MCF 10A (cell line): ENCODE data around the gene CAPN10. TPM values are rescaled to one million over a fixed set of nuclear protein-coding genes. Genes with fewer than 3 reads are reported as not detected.

ENCODE experiments used
- BruUV-seq: library from RNA; stranded (reverse); fragments of 400-500 nt; replicated peaks from 2 replicates; lab custom pipeline; 2021; lab: Mats Ljungman, UMichigan
- CTCF ChIA-PET: fragments of 300-600 bp; sonication (Branson Sonifier 250); formaldehyde crosslinking; extraction: SDS; loops from one replicate; lab custom pipeline; 2021; ENCODE audit warnings: antibody characterized with exemption, inconsistent platforms; lab: Yijun Ruan, JAX
- POLR2A ChIA-PET: fragments of 300-600, 350-650 bp; sonication (Branson Sonifier 250); formaldehyde crosslinking; extraction: SDS; loops from one replicate; lab custom pipeline; 2020; ENCODE audit warnings: antibody characterized with exemption, inconsistent platforms; lab: Yijun Ruan, JAX
- DNase-seq: peaks from one replicate; pipeline ENCODE4 v3.0.0-alpha.2; 2018; ENCODE audit not compliant: unreplicated experiment
- H3K27ac Mint-ChIP-seq: one replicate; pipeline ENCODE4 v1.8.0; 2022; ENCODE audit warnings: mild to moderate bottlenecking, low read depth, mixed read lengths; ENCODE audit not compliant: unreplicated experiment
- H3K27me3 Mint-ChIP-seq: one replicate; pipeline ENCODE4 v1.8.0; 2022; ENCODE audit warnings: mixed read lengths; ENCODE audit not compliant: insufficient read depth, unreplicated experiment
- H3K36me3 Mint-ChIP-seq: one replicate; pipeline ENCODE4 v1.8.0; 2022; ENCODE audit warnings: mild to moderate bottlenecking, moderate library complexity, mixed read lengths; ENCODE audit not compliant: insufficient read depth, unreplicated experiment
- H3K4me1 Mint-ChIP-seq: one replicate; pipeline ENCODE4 v1.8.0; 2022; ENCODE audit warnings: mixed read lengths; ENCODE audit not compliant: insufficient read depth, unreplicated experiment
- H3K4me3 Mint-ChIP-seq: one replicate; pipeline ENCODE4 v1.8.0; 2022; ENCODE audit warnings: mild to moderate bottlenecking, moderate library complexity, mixed read lengths; ENCODE audit not compliant: unreplicated experiment
- H3K9me3 Mint-ChIP-seq: one replicate; pipeline ENCODE4 v1.8.0; 2022; ENCODE audit warnings: mixed read lengths; ENCODE audit not compliant: unreplicated experiment
- intact Hi-C: fragments of 100-400 bp; cut with micrococcal nuclease; formaldehyde crosslinking; loops from 2 replicates; pipeline ENCODE4 v1.14.1; 2022
- total RNA-seq: library from RNA; stranded (reverse); gene quantifications from 2 replicates; pipeline ENCODE4 v1.2.3, GENCODE V29; 2022
- TF ChIP-seq, protein P1 (sequence below): fragments of 200-600 bp; IDR thresholded peaks from one replicate; pipeline ENCODE4 v1.8.0; 2022; ENCODE audit warnings: antibody characterized with exemption, mild to moderate bottlenecking; ENCODE audit not compliant: unreplicated experiment

Gene CAPN10
- total RNA-seq, 1 experiment from 2014 or later, result 27.6 TPM

DNA sequence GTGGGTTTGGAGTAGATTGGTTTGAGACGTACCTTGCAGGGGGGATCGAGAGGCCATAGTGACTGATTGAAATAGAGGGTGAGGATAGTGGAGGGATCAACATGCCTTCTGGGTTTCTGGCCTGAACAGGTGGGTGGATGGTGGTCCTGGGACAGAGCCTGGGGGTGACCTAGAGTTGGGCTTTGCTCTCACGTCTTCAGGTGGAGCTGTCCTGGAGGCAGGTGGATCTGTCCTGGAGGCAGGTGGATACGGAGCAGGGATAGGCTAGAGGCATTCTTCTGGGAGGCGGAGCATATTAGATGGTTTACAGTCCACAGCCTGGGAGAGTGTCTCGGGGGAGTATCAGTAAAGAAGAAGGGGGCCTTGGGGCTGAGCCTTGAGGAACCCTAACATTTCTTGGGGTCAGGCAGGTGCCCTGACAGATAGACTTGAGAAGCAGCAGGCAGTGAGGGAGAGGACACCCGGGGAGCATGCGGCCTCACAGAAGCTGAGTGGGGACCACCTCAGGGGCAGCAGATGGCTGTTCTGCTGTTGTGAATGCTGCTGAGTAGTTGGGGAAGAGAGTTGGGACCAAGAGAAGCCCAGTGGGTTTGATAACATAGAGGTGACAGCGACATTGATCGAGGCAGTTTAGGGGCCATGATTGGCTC lies 1.6 kb downstream of the CAPN10 start:
- H3K27me3 Mint-ChIP-seq, result no peaks in the 10 kb centered on the region
- ChIA-PET POLR2A (interaction anchor here (1.1 to 8.0 kb wide), 4 partner anchors 8 to 513 kb away, joined by 3 to 275 read pairs (median 8); partner anchors contain the start of genes ANKMY1, DUSP28 and MTERF4), CTCF (interaction anchor here (0.7 to 4.3 kb wide), 7 partner anchors 12 to 129 kb away, joined by 3 to 28 read pairs (median 3); no protein-coding TSS in a partner anchor)
- TF ChIP-seq, protein P1, sequence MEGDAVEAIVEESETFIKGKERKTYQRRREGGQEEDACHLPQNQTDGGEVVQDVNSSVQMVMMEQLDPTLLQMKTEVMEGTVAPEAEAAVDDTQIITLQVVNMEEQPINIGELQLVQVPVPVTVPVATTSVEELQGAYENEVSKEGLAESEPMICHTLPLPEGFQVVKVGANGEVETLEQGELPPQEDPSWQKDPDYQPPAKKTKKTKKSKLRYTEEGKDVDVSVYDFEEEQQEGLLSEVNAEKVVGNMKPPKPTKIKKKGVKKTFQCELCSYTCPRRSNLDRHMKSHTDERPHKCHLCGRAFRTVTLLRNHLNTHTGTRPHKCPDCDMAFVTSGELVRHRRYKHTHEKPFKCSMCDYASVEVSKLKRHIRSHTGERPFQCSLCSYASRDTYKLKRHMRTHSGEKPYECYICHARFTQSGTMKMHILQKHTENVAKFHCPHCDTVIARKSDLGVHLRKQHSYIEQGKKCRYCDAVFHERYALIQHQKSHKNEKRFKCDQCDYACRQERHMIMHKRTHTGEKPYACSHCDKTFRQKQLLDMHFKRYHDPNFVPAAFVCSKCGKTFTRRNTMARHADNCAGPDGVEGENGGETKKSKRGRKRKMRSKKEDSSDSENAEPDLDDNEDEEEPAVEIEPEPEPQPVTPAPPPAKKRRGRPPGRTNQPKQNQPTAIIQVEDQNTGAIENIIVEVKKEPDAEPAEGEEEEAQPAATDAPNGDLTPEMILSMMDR, result no peak
- BruUV-seq, result no TSS peak
- peak overlapping the region; percentile 49 for H3K27ac Mint-ChIP-seq
- H3K9me3 Mint-ChIP-seq, result no peaks in the 10 kb centered on the region
- no peak for DNase-seq
- intact Hi-C loops, result no loop called here
- peak overlapping the region; percentile 87 for H3K4me3 Mint-ChIP-seq
- H3K36me3 Mint-ChIP-seq, result peaks cover 11% of the 10 kb centered on the region
- H3K4me1 Mint-ChIP-seq, result peaks cover 21% of the 10 kb centered on the region

DNA sequence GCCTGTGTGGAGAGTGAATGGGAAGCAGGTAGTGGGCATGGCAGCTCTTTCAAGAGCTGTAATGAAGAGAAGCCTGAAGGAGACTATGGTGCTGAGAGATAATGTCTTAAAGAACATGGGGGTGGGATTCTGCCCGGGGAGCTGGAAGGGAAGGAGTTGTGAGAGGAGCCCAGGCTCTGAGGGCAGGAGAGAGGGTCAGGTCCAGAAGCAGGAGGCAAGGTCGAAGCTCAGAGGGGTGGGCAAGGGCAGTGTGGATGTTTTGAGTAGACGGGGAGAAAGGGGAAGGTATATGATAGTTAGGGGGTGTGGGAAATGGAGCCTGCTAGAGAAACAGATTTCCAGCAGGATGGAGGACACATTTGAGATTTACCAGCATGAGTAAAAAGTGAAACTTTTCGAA lies 2.1 kb downstream of the CAPN10 start:
- CTCF ChIA-PET, result interaction anchor here (0.6 to 4.3 kb wide), 6 partner anchors 9 to 447 kb away, joined by 3 to 28 read pairs (median 7); no protein-coding TSS in a partner anchor
- peaks cover 21% of the 10 kb centered on the region for H3K4me1 Mint-ChIP-seq
- no peaks in the 10 kb centered on the region for H3K9me3 Mint-ChIP-seq
- no TSS peak for BruUV-seq
- DNase-seq, result no peak
- no peaks in the 10 kb centered on the region for H3K27me3 Mint-ChIP-seq
- POLR2A ChIA-PET, result interaction anchor here (1.1 to 8.0 kb wide), 3 partner anchors 8 to 26 kb away, joined by 3 to 275 read pairs (median 5); partner anchors contain the start of genes ANKMY1 and DUSP28
- H3K36me3 Mint-ChIP-seq, result peaks cover 15% of the 10 kb centered on the region
- intact Hi-C loops, result no loop called here
- peak overlapping the region; percentile 49 for H3K27ac Mint-ChIP-seq
- TF ChIP-seq, protein P1, result no peak
- no peak overlapping the region for H3K4me3 Mint-ChIP-seq

DNA sequence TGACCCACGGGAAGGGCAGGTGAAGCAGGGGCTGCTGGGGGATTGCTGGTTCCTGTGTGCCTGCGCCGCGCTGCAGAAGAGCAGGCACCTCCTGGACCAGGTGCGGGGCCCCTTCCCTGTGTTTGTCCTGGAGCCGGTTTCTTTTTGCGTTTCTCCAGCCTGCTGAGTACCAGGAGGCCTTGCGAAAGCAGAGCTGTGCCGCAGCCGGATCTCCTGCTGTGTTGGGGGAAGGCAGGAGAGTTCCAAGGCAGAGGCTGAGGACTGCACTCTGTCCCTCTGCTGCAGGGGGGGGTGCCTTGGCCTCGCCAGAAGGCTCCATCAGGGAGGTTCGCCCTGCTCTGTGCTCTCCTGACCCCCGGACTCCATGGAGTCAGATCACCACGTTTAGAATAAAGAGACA lies 2.8 kb downstream of the CAPN10 start:
- no peaks in the 10 kb centered on the region for H3K9me3 Mint-ChIP-seq
- CTCF ChIA-PET, result interaction anchor here (1.2 to 4.3 kb wide), 2 partner anchors 10 to 23 kb away, joined by 10 to 28 read pairs; no protein-coding TSS in a partner anchor
- no peaks in the 10 kb centered on the region for H3K27me3 Mint-ChIP-seq
- H3K36me3 Mint-ChIP-seq, result peaks cover 15% of the 10 kb centered on the region
- no peak overlapping the region for H3K4me3 Mint-ChIP-seq
- TF ChIP-seq, protein P1, result no peak
- intact Hi-C loops, result no loop called here
- no peak overlapping the region for H3K27ac Mint-ChIP-seq
- POLR2A ChIA-PET, result interaction anchor here (1.1 to 8.0 kb wide), 3 partner anchors 9 to 27 kb away, joined by 3 to 275 read pairs (median 5); partner anchors contain the start of genes ANKMY1 and DUSP28
- no TSS peak for BruUV-seq
- no peak for DNase-seq
- peaks cover 21% of the 10 kb centered on the region for H3K4me1 Mint-ChIP-seq

DNA sequence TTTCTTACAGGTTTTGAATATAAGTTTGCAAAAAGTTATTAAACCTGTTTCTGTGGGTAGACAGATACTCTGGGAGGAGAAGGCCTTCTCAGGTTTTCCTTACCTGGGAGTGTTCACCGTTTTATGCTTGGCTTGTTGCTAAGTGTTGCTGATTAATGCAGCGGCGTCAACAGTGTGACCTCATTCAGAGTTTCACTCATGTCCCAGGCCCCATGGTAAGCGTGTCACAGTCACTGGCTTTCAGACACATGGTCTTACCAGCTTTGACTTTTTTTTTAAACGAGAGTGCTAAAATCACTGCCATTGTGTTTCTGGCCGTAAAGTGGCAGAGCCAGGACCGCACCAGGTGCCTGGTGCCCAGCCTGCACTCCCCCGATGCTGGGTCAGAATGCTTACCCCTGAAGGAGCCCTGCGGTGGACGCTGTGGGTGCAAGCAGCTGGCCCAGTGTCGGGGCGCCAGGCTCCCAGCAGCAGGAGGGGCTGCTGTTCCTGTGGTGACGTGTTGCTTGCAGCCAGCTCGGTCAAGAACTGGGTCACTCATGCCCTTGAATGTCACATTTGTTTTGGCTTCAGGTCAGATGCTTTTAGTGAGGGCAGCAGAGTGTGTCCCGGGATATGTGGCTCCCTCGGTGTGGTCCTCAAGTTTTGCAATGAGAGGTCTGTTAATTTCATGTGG lies 3.5 kb downstream of the CAPN10 start:
- TF ChIP-seq, protein P1, result no peak
- BruUV-seq, result no TSS peak
- no peak overlapping the region for H3K27ac Mint-ChIP-seq
- H3K27me3 Mint-ChIP-seq, result no peaks in the 10 kb centered on the region
- DNase-seq, result no peak
- no peak overlapping the region for H3K4me3 Mint-ChIP-seq
- H3K9me3 Mint-ChIP-seq, result no peaks in the 10 kb centered on the region
- CTCF ChIA-PET, result interaction anchor here (0.7 to 1.2 kb wide), 2 partner anchors 10 to 1097 kb away, joined by 4 to 10 read pairs; partner anchors contain the start of gene DTYMK
- intact Hi-C loops, result no loop called here
- peaks cover 15% of the 10 kb centered on the region for H3K36me3 Mint-ChIP-seq
- POLR2A ChIA-PET, result interaction anchor here (0.7 to 8.0 kb wide), 2 partner anchors 21 to 27 kb away, joined by 3 to 275 read pairs; partner anchors contain the start of genes ANKMY1 and DUSP28
- H3K4me1 Mint-ChIP-seq, result peaks cover 16% of the 10 kb centered on the region
